ENCODE measurements around the gene TTC9B. TPM values are rescaled to one million over a fixed set of nuclear protein-coding genes. Genes with fewer than 3 reads are reported as not detected.

Gene TTC9B
- total RNA-seq, 1 donor from 2014 or later = not detected

DNA sequence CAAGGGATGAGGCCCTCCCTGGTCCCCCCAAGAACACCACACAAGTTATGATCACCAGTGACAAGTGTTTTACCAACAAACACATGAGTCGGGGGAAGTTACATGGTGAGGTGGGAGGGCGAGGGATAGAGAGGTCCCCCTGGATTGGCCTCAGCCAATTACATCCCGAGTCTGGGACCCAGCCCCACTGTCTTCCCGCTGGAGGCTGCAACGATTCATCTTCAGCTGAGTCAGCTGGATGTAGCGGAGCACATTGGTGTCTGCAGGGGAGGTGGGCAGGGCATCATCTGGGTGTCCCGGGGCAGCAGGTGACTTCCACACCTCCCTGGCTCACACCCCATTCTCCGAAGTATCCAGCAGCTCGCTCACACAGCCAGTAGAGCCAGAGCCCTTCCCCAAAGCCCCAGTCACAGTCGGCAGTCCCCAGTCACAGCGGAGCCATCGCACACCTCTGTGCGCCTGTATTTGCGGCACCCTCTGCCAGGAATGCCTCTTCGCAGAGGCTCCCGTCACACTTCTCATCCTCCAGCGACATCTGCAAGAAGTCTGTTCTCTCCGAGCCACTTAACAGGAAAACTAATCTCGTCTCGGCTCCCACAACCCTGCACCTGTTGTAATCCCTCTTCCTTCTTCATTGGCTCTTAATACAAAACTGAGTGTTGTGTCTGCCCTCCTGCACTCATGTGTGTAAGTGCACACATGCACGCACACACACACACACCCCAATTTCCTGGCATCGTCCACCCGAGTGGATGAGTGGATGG lies 2.0 kb downstream of the TTC9B start:
- Histone ChIP-seq H3K27me3 (peaks cover 12% of the 10 kb centered on the region), H3K36me3 (no peaks in the 10 kb centered on the region), H3K9me3 (no peaks in the 10 kb centered on the region), H3K27ac (no peak overlapping the region), H3K4me1 (peaks cover 19% of the 10 kb centered on the region), H3K4me3 (no peak overlapping the region)
- DNase-seq (ENCODE audit: extremely low spot score in 2 of 2) = no peak
- TF ChIP-seq POLR2AphosphoS5 (IDR thresholded peaks at IDR 0.05; ENCODE audit: insufficient read depth in 1 of 2, low read depth in 1 of 2) (no peak), CTCF (IDR thresholded peaks at IDR 0.05) (no peak), POLR2A (IDR thresholded peaks at IDR 0.05) (no peak)
- intact Hi-C loops (cut with DNase I) = loop anchor here (10.0 kb wide), 1 partner anchor 61 kb away; no protein-coding TSS in a partner anchor

DNA sequence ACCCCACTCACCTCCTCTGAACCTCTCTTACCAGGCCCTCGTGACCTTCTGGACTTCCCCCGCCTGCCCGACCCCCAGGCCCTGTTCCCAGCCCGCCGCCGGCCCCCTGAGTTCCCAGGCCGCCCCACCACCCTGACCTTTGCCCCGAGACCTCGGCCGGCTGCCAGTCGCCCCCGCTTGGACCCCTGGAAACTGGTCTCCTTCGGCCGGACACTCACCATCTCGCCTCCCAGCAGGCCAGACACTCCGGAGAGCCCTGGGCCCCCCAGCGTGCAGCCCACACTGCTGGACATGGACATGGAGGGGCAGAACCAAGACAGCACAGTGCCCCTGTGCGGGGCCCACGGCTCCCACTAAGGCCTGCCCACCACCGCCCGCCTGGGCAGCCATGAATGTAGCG lies 3.2 kb downstream of the TTC9B start:
- peaks cover 12% of the 10 kb centered on the region for H3K27me3 ChIP-seq
- H3K36me3 ChIP-seq = peaks cover 0 to 6% of the 10 kb centered on the region in 2 donors
- no peak for DNase-seq (ENCODE audit: extremely low spot score in 2 of 2)
- H3K9me3 ChIP-seq = no peaks in the 10 kb centered on the region
- peaks cover 19% of the 10 kb centered on the region for H3K4me1 ChIP-seq
- no peak overlapping the region for H3K27ac ChIP-seq
- intact Hi-C loops (cut with DNase I) = loop anchor here (10.0 kb wide), 1 partner anchor 60 kb away; no protein-coding TSS in a partner anchor
- no peak for TF ChIP-seq POLR2A (IDR thresholded peaks at IDR 0.05)
- no peak for TF ChIP-seq CTCF (IDR thresholded peaks at IDR 0.05)
- no peak for TF ChIP-seq POLR2AphosphoS5 (IDR thresholded peaks at IDR 0.05; ENCODE audit: insufficient read depth in 1 of 2, low read depth in 1 of 2)
- no peak overlapping the region for H3K4me3 ChIP-seq

DNA sequence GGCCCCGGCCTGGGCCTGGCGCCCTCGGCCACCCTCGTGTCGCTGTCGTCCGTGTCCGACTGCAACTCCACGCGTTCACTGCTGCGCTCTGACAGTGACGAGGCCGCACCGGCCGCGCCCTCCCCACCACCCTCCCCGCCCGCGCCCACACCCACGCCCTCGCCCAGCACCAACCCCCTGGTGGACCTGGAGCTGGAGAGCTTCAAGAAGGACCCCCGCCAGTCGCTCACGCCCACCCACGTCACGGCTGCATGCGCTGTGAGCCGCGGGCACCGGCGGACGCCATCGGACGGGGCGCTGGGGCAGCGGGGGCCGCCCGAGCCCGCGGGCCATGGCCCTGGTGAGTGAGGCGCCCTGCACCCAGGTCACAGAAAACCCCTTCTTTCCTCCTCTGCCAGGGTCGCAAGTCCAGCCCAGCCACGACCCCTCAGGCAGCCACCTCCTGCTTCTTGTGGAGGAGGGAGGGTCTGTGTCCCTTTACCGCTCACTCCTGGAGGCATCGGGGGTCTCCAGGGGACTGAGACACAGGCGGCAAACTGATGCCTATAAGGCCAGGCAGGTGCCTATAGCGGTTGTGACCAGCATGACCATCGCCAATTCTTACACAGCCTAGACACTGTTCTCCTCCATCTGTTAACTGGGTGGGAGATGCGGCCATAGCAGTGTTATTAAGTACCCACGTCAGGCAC lies 4.2 kb downstream of the TTC9B start:
- peaks cover 12% of the 10 kb centered on the region for H3K27me3 ChIP-seq
- TF ChIP-seq POLR2AphosphoS5 (IDR thresholded peaks at IDR 0.05; ENCODE audit: insufficient read depth in 1 of 2, low read depth in 1 of 2) (no peak), CTCF (IDR thresholded peaks at IDR 0.05) (no peak), POLR2A (IDR thresholded peaks at IDR 0.05) (no peak)
- intact Hi-C loops (cut with DNase I) = loop anchor here (10.0 kb wide), 1 partner anchor 59 kb away; no protein-coding TSS in a partner anchor

DNA sequence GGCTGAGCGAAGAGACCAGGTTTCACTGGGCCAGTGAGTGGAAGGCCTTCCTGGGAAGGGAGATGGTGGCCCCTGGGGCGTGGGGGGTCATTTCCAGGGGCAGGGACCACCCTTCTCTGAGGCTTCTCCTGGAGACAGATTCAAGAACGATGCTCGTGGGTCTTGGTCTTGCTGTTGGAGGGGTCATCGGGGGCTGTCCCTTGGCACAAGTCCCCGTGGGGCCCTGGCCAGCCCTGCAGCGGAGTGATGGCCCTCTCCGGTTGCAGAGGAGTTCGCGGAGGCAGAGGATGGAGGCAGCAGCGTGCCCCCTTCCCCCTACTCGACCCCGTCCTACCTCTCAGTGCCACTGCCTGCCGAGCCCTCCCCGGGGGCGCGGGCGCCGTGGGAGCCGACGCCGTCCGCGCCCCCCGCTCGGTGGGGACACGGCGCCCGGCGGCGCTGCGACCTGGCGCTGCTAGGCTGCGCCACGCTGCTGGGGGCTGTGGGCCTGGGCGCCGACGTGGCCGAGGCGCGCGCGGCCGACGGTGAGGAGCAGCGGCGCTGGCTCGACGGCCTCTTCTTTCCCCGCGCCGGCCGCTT lies 4.8 kb downstream of the TTC9B start:
- Histone ChIP-seq H3K36me3 (peaks cover 0 to 6% of the 10 kb centered on the region in 2 donors), H3K9me3 (no peaks in the 10 kb centered on the region), H3K4me1 (peaks cover 18% of the 10 kb centered on the region), H3K27ac (no peak overlapping the region), H3K27me3 (peaks cover 12% of the 10 kb centered on the region), H3K4me3 (no peak overlapping the region)
- no peak for DNase-seq (ENCODE audit: extremely low spot score in 2 of 2)
- no peak for TF ChIP-seq CTCF (IDR thresholded peaks at IDR 0.05)
- no peak for TF ChIP-seq POLR2A (IDR thresholded peaks at IDR 0.05)
- intact Hi-C loops (cut with DNase I) = loop anchor here (10.0 kb wide), 1 partner anchor 59 kb away; no protein-coding TSS in a partner anchor

More for the DNA sequence above, 4.2 kb downstream of the TTC9B start:
- Histone ChIP-seq H3K9me3 (no peaks in the 10 kb centered on the region), H3K27ac (no peak overlapping the region), H3K4me1 (peaks cover 19% of the 10 kb centered on the region), H3K4me3 (no peak overlapping the region), H3K36me3 (peaks cover 0 to 6% of the 10 kb centered on the region in 2 donors)
- DNase-seq (ENCODE audit: extremely low spot score in 2 of 2) = no peak
